Fibroblast of lung (primary cell): ENCODE results near the gene CHML. TPM values are rescaled to one million over a fixed set of nuclear protein-coding genes. Genes with fewer than 3 reads are reported as not detected.

ENCODE experiments used
- DNase-seq, 2 donors: peaks; one replicate each; pipeline versions ENCODE4 v3.0.0 to v3.0.0-alpha.2; 2010; ENCODE audit warnings: low read depth in 2 of 2
- H2AFZ ChIP-seq: 2 replicates; pipeline ENCODE4 v1.5.1; 2012; ENCODE audit warnings: low read length, control low read depth, inconsistent platforms
- H3K27ac ChIP-seq: 2 replicates; pipeline ENCODE4 v1.5.1; 2011; ENCODE audit warnings: low read length, control low read depth; ENCODE audit not compliant: insufficient read depth
- H3K27me3 ChIP-seq: 2 replicates; pipeline ENCODE4 v1.5.1; 2011; ENCODE audit warnings: mild to moderate bottlenecking, low read length; ENCODE audit not compliant: control insufficient read depth, insufficient read depth
- H3K36me3 ChIP-seq: 2 replicates; pipeline ENCODE4 v1.5.1; 2011; ENCODE audit warnings: low read length; ENCODE audit not compliant: control insufficient read depth, insufficient read depth
- H3K4me1 ChIP-seq: 2 replicates; pipeline ENCODE4 v1.5.1; 2011; ENCODE audit warnings: low read length; ENCODE audit not compliant: control insufficient read depth, insufficient read depth; ENCODE audit errors: extremely low read depth
- H3K4me2 ChIP-seq: 2 replicates; pipeline ENCODE4 v1.5.1; 2011; ENCODE audit warnings: low read length, control low read depth; ENCODE audit not compliant: insufficient read depth; ENCODE audit errors: extremely low read depth
- H3K4me3 ChIP-seq, 4 experiments: fragments of 200-600 bp in 1 of 4; sonication (generic) in 1 of 4; replicated peaks in 1 of 4; 2 replicates each; pipeline ENCODE4 v1.5.1; 2011 to 2016; ENCODE audit warnings: low read length in 4 of 4, low read depth in 3 of 4, mild to moderate bottlenecking in 3 of 4, control low read depth in 2 of 4, inconsistent platforms in 1 of 4, mixed read lengths in 1 of 4; ENCODE audit not compliant: insufficient read depth in 1 of 4; ENCODE audit errors: control extremely low read depth in 1 of 4
- H3K79me2 ChIP-seq: 2 replicates; pipeline ENCODE4 v1.5.1; 2012; ENCODE audit warnings: mild to moderate bottlenecking, low read length, inconsistent platforms; ENCODE audit not compliant: control insufficient read depth, insufficient read depth
- H3K9ac ChIP-seq: 2 replicates; pipeline ENCODE4 v1.5.1; 2011; ENCODE audit warnings: mild to moderate bottlenecking, low read length, control low read depth; ENCODE audit not compliant: insufficient read depth
- H3K9me3 ChIP-seq: 2 replicates; pipeline ENCODE4 v1.5.1; 2012; ENCODE audit warnings: low read depth, low read length; ENCODE audit not compliant: control insufficient read depth, insufficient read depth
- H4K20me1 ChIP-seq: 2 replicates; pipeline ENCODE4 v1.5.1; 2011; ENCODE audit warnings: low read length; ENCODE audit not compliant: control insufficient read depth, insufficient read depth; ENCODE audit errors: extremely low read depth
- CTCF ChIP-seq, 2 donors: IDR thresholded peaks in 1 of 2; conservative IDR thresholded peaks in 1 of 2; 1 replicate in 1 of 2; 2 replicates in 1 of 2; pipeline ENCODE4 v1.5.1; 2011 to 2012; ENCODE audit warnings: low read length in 2 of 2, control low read depth in 1 of 2, inconsistent platforms in 1 of 2, low read depth in 1 of 2, mild to moderate bottlenecking in 1 of 2
- EZH2 ChIP-seq: IDR thresholded peaks from 2 replicates; pipeline ENCODE4 v1.5.1; 2012; ENCODE audit warnings: low read length, control low read depth, mild to moderate bottlenecking; ENCODE audit errors: missing control alignments
- polyA plus RNA-seq, 2 donors: library from polyadenylated mRNA; depleted of rRNA in 1 of 2; stranded (reverse) in 1 of 2; unstranded in 1 of 2; fragments of >200 nt; gene quantifications; 2 replicates each; pipeline ENCODE4 v1.2.1, GENCODE V29; 2011 to 2012; ENCODE audit warnings: missing spikeins in 1 of 2
- total RNA-seq: library from RNA; depleted of rRNA; stranded (reverse); fragments of >200 nt; gene quantifications from 2 replicates; pipeline ENCODE4 v1.2.1, GENCODE V29; 2014

The CHML gene
- total and polyA plus RNA-seq, 2 donors (not counting 1 experiment from before 2014, with no cell fraction given): 11.4 to 16.1 TPM

- peak; percentile 61 to 82 for DNase-seq
These were observed 29.1 kb downstream of the CHML start for GRCh38 chr1:241611063-241611462.

GRCh38 chr1:241610056-241610815, 29.9 kb downstream of the CHML start:
- no peak overlapping the region for H3K27ac ChIP-seq
- peak overlapping the region; percentile 40 for H3K4me2 ChIP-seq
- TF ChIP-seq EZH2 (no peak), CTCF (conservative IDR thresholded peaks at IDR 0.05 in 1 of 2, IDR thresholded peaks at IDR 0.05 in 1 of 2; ENCODE audit: low read depth in 1 of 2, low read length in 2 of 2) (no peak)
- no peak overlapping the region for H3K4me3 ChIP-seq
- no peaks in the 10 kb centered on the region for H3K27me3 ChIP-seq
- peaks cover 11% of the 10 kb centered on the region for H3K4me1 ChIP-seq
- no peaks in the 10 kb centered on the region for H3K79me2 ChIP-seq
- no peaks in the 10 kb centered on the region for H3K9me3 ChIP-seq
- H3K36me3 ChIP-seq: no peaks in the 10 kb centered on the region
- no peaks in the 10 kb centered on the region for H4K20me1 ChIP-seq
- no peak overlapping the region for H3K9ac ChIP-seq
- DNase-seq: peak; percentile 30 to 58
- no peak overlapping the region for H2AFZ ChIP-seq

More at GRCh38 chr1:241611063-241611462, 29.1 kb downstream of the CHML start:
- Histone ChIP-seq H3K9ac (no peak overlapping the region), H2AFZ (no peak overlapping the region), H3K9me3 (no peaks in the 10 kb centered on the region), H3K27ac (no peak overlapping the region), H3K4me2 (no peak overlapping the region), H3K4me1 (peaks cover 11% of the 10 kb centered on the region), H4K20me1 (no peaks in the 10 kb centered on the region), H3K79me2 (no peaks in the 10 kb centered on the region), H3K4me3 (no peak overlapping the region), H3K36me3 (no peaks in the 10 kb centered on the region), H3K27me3 (no peaks in the 10 kb centered on the region)
- TF ChIP-seq CTCF (conservative IDR thresholded peaks at IDR 0.05 in 1 of 2, IDR thresholded peaks at IDR 0.05 in 1 of 2; ENCODE audit: low read depth in 1 of 2, low read length in 2 of 2) (peak; percentile 49 to 50), EZH2 (no peak)

- no peak overlapping the region for H2AFZ ChIP-seq
- no peaks in the 10 kb centered on the region for H4K20me1 ChIP-seq
- H3K9me3 ChIP-seq: no peaks in the 10 kb centered on the region
- TF ChIP-seq CTCF (conservative IDR thresholded peaks at IDR 0.05 in 1 of 2, IDR thresholded peaks at IDR 0.05 in 1 of 2; ENCODE audit: low read depth in 1 of 2, low read length in 2 of 2) (no peak), EZH2 (no peak)
- no peak overlapping the region for H3K9ac ChIP-seq
- no peaks in the 10 kb centered on the region for H3K79me2 ChIP-seq
- H3K27ac ChIP-seq: no peak overlapping the region
- no peak overlapping the region for H3K4me2 ChIP-seq
- H3K4me1 ChIP-seq: peaks cover 11% of the 10 kb centered on the region
- no peaks in the 10 kb centered on the region for H3K36me3 ChIP-seq
- no peaks in the 10 kb centered on the region for H3K27me3 ChIP-seq
- peak; percentile 61 to 71 for DNase-seq
- no peak overlapping the region for H3K4me3 ChIP-seq
These were observed 31.7 kb downstream of the CHML start for GRCh38 chr1:241608379-241609033.
